HG03520 (cell line): Measurements from ENCODE around the gene GIPC1.

ENCODE experiments used
- ATAC-seq: cut with Tn5 transposase; IDR thresholded peaks from one replicate; pipeline ENCODE4 v1.9.1; 2021; ENCODE audit warnings: mild to moderate bottlenecking, moderate library complexity; ENCODE audit not compliant: unreplicated experiment

Gene GIPC1

GRCh38 chr19:14495672-14496028 is 277 bp downstream of the GIPC1 start:
- ATAC-seq: no peak

- no peak for ATAC-seq
These were observed 836 bp downstream of the GIPC1 start for GRCh38 chr19:14494910-14495671.

- ATAC-seq: no peak
These were observed 1.5 kb downstream of the GIPC1 start for GRCh38 chr19:14494411-14494810.

GRCh38 chr19:14492756-14493337 is 3.1 kb downstream of the GIPC1 start:
- ATAC-seq: no peak

GRCh38 chr19:14487370-14488125 is 8.4 kb downstream of the GIPC1 start:
- ATAC-seq: no peak

- ATAC-seq: no peak
These were observed 13.6 kb downstream of the GIPC1 start for GRCh38 chr19:14482172-14482941.

GRCh38 chr19:14480700-14481079 is 15.2 kb downstream of the GIPC1 start:
- ATAC-seq: no peak

GRCh38 chr19:14479975-14480699 is 15.8 kb downstream of the GIPC1 start:
- no peak for ATAC-seq

GRCh38 chr19:14479309-14479974 is 16.5 kb downstream of the GIPC1 start:
- no peak for ATAC-seq

GRCh38 chr19:14478113-14478545 is 17.8 kb downstream of the GIPC1 start:
- no peak for ATAC-seq

- ATAC-seq: no peak
These were observed 18.4 kb downstream of the GIPC1 start for GRCh38 chr19:14477418-14478112.

GRCh38 chr19:14476673-14477401 is 19.1 kb downstream of the GIPC1 start:
- no peak for ATAC-seq

- no peak for ATAC-seq
These were observed 19.6 kb downstream of the GIPC1 start for GRCh38 chr19:14476327-14476672.

- ATAC-seq: no peak
These were observed 20.5 kb downstream of the GIPC1 start, which contains the start of gene PTGER1 for GRCh38 chr19:14475251-14476073. PTGER1 (minus strand) TSS chr19:14475354; CDS start chr19:14474320, 1,034 bp downstream.

GRCh38 chr19:14474827-14475226 is 21.1 kb downstream of the GIPC1 start:
- ATAC-seq: no peak

GRCh38 chr19:14473978-14474578 is 21.8 kb downstream of the GIPC1 start:
- ATAC-seq: no peak
